Tibial artery (tissue), 4 donors: ENCODE results near the gene ATP1A4.

Source experiments
- DNase-seq, 2 donors: peaks; one replicate each; pipeline ENCODE4 v3.0.0-alpha.2; 2019
- H3K27ac ChIP-seq, 2 donors: fragments of 200-600 bp; sonication (generic) in 1 of 2; 1 replicate in 1 of 2; 2 replicates in 1 of 2; pipeline ENCODE4 v1.5.1; 2018 to 2019; ENCODE audit warnings: mild to moderate bottlenecking in 1 of 2
- H3K27me3 ChIP-seq, 2 donors: fragments of 200-600 bp; sonication (generic) in 1 of 2; one replicate each; pipeline versions ENCODE4 v1.5.1 to v1.6.0; 2016 to 2019
- H3K36me3 ChIP-seq, 3 donors: fragments of 200-600 bp; sonication (generic) in 2 of 3; one replicate each; pipeline ENCODE4 v1.5.1; 2016 to 2019; ENCODE audit warnings: mild to moderate bottlenecking in 2 of 3
- H3K4me1 ChIP-seq, 4 donors: fragments of 200-600 bp; sonication (generic) in 2 of 4; 1 replicate in 3 of 4; 2 replicates in 1 of 4; pipeline ENCODE4 v1.5.1; 2016 to 2019
- H3K4me3 ChIP-seq, 2 donors: fragments of 200-600 bp; sonication (generic) in 1 of 2; 1 replicate in 1 of 2; 2 replicates in 1 of 2; pipeline ENCODE4 v1.5.1; 2018 to 2019; ENCODE audit warnings: mild to moderate bottlenecking in 2 of 2
- H3K9me3 ChIP-seq, 3 donors: fragments of 200-600 bp; sonication (generic) in 1 of 3; one replicate each; pipeline ENCODE4 v1.5.1; 2016 to 2019
- CTCF ChIP-seq, 2 experiments: fragments of 200-600 bp in 1 of 2; fragments of 450-650 bp in 1 of 2; IDR thresholded peaks; one replicate each; pipeline ENCODE4 v1.5.1; 2017 to 2019; ENCODE audit warnings: antibody characterized with exemption in 2 of 2, mild to moderate bottlenecking in 1 of 2, moderate library complexity in 1 of 2
- intact Hi-C: fragments of 100-400 bp; cut with DNase I; formaldehyde crosslinking; loops from one replicate; pipeline ENCODE4 v1.15.0; 2023; ENCODE audit warnings: low total_unique reads

The ATP1A4 gene

DNA sequence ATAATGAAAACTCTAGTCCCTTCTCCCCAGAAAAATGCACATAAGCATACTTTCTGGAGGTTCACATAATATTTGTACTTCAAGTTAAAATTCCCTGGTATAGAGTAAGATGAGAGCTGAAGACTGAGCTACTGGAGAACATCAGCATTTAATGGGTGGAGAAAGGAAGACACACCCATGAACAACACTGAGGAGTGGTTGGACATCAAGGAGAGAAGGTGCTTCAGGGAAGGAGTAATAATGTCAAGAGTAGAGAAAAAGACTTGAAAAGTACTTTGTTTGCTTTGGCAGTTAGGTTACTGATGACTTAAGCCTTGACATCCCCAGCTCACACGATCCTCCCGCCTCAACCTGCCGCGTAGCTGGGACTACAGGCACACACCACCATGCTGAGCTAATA lies 75.6 kb downstream of the ATP1A4 start:
- intact Hi-C loops: no loop called here
- Histone ChIP-seq H3K4me3 (no peak overlapping the region), H3K27me3 (no peaks in the 10 kb centered on the region), H3K9me3 (no peaks in the 10 kb centered on the region), H3K27ac (no peak overlapping the region), H3K36me3 (peaks cover 84 to 97% (median 94%) of the 10 kb centered on the region in 3 donors), H3K4me1 (no peaks in the 10 kb centered on the region)
- no peak for DNase-seq
- TF ChIP-seq CTCF (IDR thresholded peaks at IDR 0.05): no peak

- Histone ChIP-seq H3K27me3 (no peaks in the 10 kb centered on the region), H3K4me1 (no peaks in the 10 kb centered on the region), H3K4me3 (no peak overlapping the region), H3K36me3 (peaks cover 84 to 97% (median 94%) of the 10 kb centered on the region in 3 donors), H3K27ac (no peak overlapping the region), H3K9me3 (no peaks in the 10 kb centered on the region)
- intact Hi-C loops: no loop called here
- DNase-seq: no peak
- no peak for TF ChIP-seq CTCF (IDR thresholded peaks at IDR 0.05)
Observed at GRCh38 chr1:160227561-160227960, 76.2 kb downstream of the ATP1A4 start.

GRCh38 chr1:160228431-160228830 lies 77.0 kb downstream of the ATP1A4 start:
- Histone ChIP-seq H3K36me3 (peaks cover 76 to 93% (median 90%) of the 10 kb centered on the region in 3 donors), H3K9me3 (no peaks in the 10 kb centered on the region), H3K4me3 (no peak overlapping the region), H3K27ac (no peak overlapping the region), H3K4me1 (no peaks in the 10 kb centered on the region), H3K27me3 (no peaks in the 10 kb centered on the region)
- no peak for TF ChIP-seq CTCF (IDR thresholded peaks at IDR 0.05)
- DNase-seq: no peak
- intact Hi-C loops: no loop called here

GRCh38 chr1:160232911-160233310 lies 81.5 kb downstream of the ATP1A4 start:
- no peaks in the 10 kb centered on the region for H3K27me3 ChIP-seq
- no peak for TF ChIP-seq CTCF (IDR thresholded peaks at IDR 0.05)
- H3K36me3 ChIP-seq: peaks cover 76 to 96% (median 81%) of the 10 kb centered on the region in 3 donors
- H3K27ac ChIP-seq: no peak overlapping the region
- H3K4me3 ChIP-seq: no peak overlapping the region
- DNase-seq: no peak
- intact Hi-C loops: no loop called here
- no peaks in the 10 kb centered on the region for H3K4me1 ChIP-seq
- H3K9me3 ChIP-seq: no peaks in the 10 kb centered on the region
